ENCODE measurements around the gene CLEC1A. TPM values are rescaled to one million over a fixed set of nuclear protein-coding genes. Genes with fewer than 3 reads are reported as not detected.

CLEC1A gene
- total RNA-seq, 2 donors from 2014 or later, result not detected

- no peaks in the 10 kb centered on the region for H3K4me1 Mint-ChIP-seq (ENCODE audit: low read depth in 2 of 2)
- DNase-seq (ENCODE audit: low spot score) (no peak), ATAC-seq (no peak)
- no peaks in the 10 kb centered on the region for H3K36me3 Mint-ChIP-seq
- no peak overlapping the region for H3K4me3 Mint-ChIP-seq
- H3K9me3 Mint-ChIP-seq, result no peaks in the 10 kb centered on the region
- H3K27ac Mint-ChIP-seq, result no peak overlapping the region
- H3K27me3 Mint-ChIP-seq, result peaks cover 0 to 5% of the 10 kb centered on the region in 2 donors
Measured at GRCh38 chr12:10119066-10119465, 20.3 kb upstream of the CLEC1A start.

GRCh38 chr12:10115890-10116289 is 17.1 kb upstream of the CLEC1A start:
- H3K4me1 Mint-ChIP-seq (ENCODE audit: low read depth in 2 of 2), result no peaks in the 10 kb centered on the region

GRCh38 chr12:10115311-10115710 is 16.5 kb upstream of the CLEC1A start:
- ATAC-seq, result no peak
- Mint-ChIP-seq H3K9me3 (no peaks in the 10 kb centered on the region), H3K27me3 (peaks cover 3 to 5% of the 10 kb centered on the region in 2 donors)

More at GRCh38 chr12:10115890-10116289, 17.1 kb upstream of the CLEC1A start:
- Mint-ChIP-seq H3K36me3 (no peaks in the 10 kb centered on the region), H3K27me3 (peaks cover 0 to 5% of the 10 kb centered on the region in 2 donors), H3K27ac (no peak overlapping the region), H3K9me3 (no peaks in the 10 kb centered on the region), H3K4me3 (no peak overlapping the region)
- ATAC-seq, result no peak
- no peak for DNase-seq (ENCODE audit: low spot score)

GRCh38 chr12:10113920-10114319 is 15.1 kb upstream of the CLEC1A start:
- Mint-ChIP-seq H3K36me3 (no peaks in the 10 kb centered on the region), H3K9me3 (no peaks in the 10 kb centered on the region), H3K4me1 (ENCODE audit: low read depth in 2 of 2) (no peaks in the 10 kb centered on the region), H3K27me3 (peaks cover 7 to 9% of the 10 kb centered on the region in 2 donors), H3K27ac (no peak overlapping the region), H3K4me3 (no peak overlapping the region)
- ATAC-seq (no peak), DNase-seq (ENCODE audit: low spot score) (no peak)

More at GRCh38 chr12:10115311-10115710, 16.5 kb upstream of the CLEC1A start:
- H3K4me3 Mint-ChIP-seq, result no peak overlapping the region
- H3K4me1 Mint-ChIP-seq (ENCODE audit: low read depth in 2 of 2), result no peaks in the 10 kb centered on the region
- no peak for DNase-seq (ENCODE audit: low spot score)
- no peak overlapping the region for H3K27ac Mint-ChIP-seq
- no peaks in the 10 kb centered on the region for H3K36me3 Mint-ChIP-seq

- Mint-ChIP-seq H3K36me3 (no peaks in the 10 kb centered on the region), H3K9me3 (no peaks in the 10 kb centered on the region), H3K4me1 (ENCODE audit: low read depth in 2 of 2) (no peaks in the 10 kb centered on the region), H3K4me3 (no peak overlapping the region), H3K27ac (no peak overlapping the region), H3K27me3 (peaks cover 7 to 9% of the 10 kb centered on the region in 2 donors)
- ATAC-seq (no peak), DNase-seq (ENCODE audit: low spot score) (no peak)
Measured at GRCh38 chr12:10113075-10113474, 14.3 kb upstream of the CLEC1A start.

GRCh38 chr12:10111451-10111850 is 12.7 kb upstream of the CLEC1A start:
- H3K4me3 Mint-ChIP-seq, result no peak overlapping the region
- no peaks in the 10 kb centered on the region for H3K4me1 Mint-ChIP-seq (ENCODE audit: low read depth in 2 of 2)
- DNase-seq (ENCODE audit: low spot score) (no peak), ATAC-seq (no peak)
- peaks cover 7 to 9% of the 10 kb centered on the region in 2 donors for H3K27me3 Mint-ChIP-seq
- H3K36me3 Mint-ChIP-seq, result peaks cover 5% of the 10 kb centered on the region
- no peak overlapping the region for H3K27ac Mint-ChIP-seq
- H3K9me3 Mint-ChIP-seq, result no peaks in the 10 kb centered on the region

GRCh38 chr12:10110256-10110844 is 11.6 kb upstream of the CLEC1A start:
- no peak overlapping the region for H3K4me3 Mint-ChIP-seq
- peaks cover 11% of the 10 kb centered on the region for H3K36me3 Mint-ChIP-seq
- H3K27ac Mint-ChIP-seq, result no peak overlapping the region
- ATAC-seq (no peak), DNase-seq (ENCODE audit: low spot score) (no peak)
- H3K4me1 Mint-ChIP-seq (ENCODE audit: low read depth in 2 of 2), result no peaks in the 10 kb centered on the region
- no peaks in the 10 kb centered on the region for H3K9me3 Mint-ChIP-seq
- H3K27me3 Mint-ChIP-seq, result peaks cover 11 to 17% of the 10 kb centered on the region in 2 donors

- Mint-ChIP-seq H3K9me3 (no peaks in the 10 kb centered on the region), H3K36me3 (peaks cover 19% of the 10 kb centered on the region), H3K4me1 (ENCODE audit: low read depth in 2 of 2) (peaks cover 0 to 6% of the 10 kb centered on the region in 2 donors), H3K4me3 (no peak overlapping the region), H3K27me3 (peaks cover 9 to 23% of the 10 kb centered on the region in 2 donors), H3K27ac (no peak overlapping the region)
- DNase-seq (ENCODE audit: low spot score), result no peak
- ATAC-seq, result no peak
Measured at GRCh38 chr12:10102322-10102721, 3.5 kb upstream of the CLEC1A start.

- DNase-seq (ENCODE audit: low spot score) (no peak), ATAC-seq (no peak)
- H3K4me3 Mint-ChIP-seq, result no peak overlapping the region
- H3K4me1 Mint-ChIP-seq (ENCODE audit: low read depth in 2 of 2), result peaks cover 0 to 6% of the 10 kb centered on the region in 2 donors
- no peaks in the 10 kb centered on the region for H3K9me3 Mint-ChIP-seq
- H3K27ac Mint-ChIP-seq, result no peak overlapping the region
- H3K27me3 Mint-ChIP-seq, result peaks cover 9 to 23% of the 10 kb centered on the region in 2 donors
- H3K36me3 Mint-ChIP-seq, result peaks cover 15% of the 10 kb centered on the region
Measured at GRCh38 chr12:10101648-10102220, 2.9 kb upstream of the CLEC1A start.

GRCh38 chr12:10101042-10101579 is 2.3 kb upstream of the CLEC1A start:
- no peaks in the 10 kb centered on the region for H3K9me3 Mint-ChIP-seq
- H3K4me3 Mint-ChIP-seq, result no peak overlapping the region
- ATAC-seq, result peak in 1 of 2 donors; percentile 6
- peaks cover 0 to 6% of the 10 kb centered on the region in 2 donors for H3K4me1 Mint-ChIP-seq (ENCODE audit: low read depth in 2 of 2)
- no peak for DNase-seq (ENCODE audit: low spot score)
- H3K27ac Mint-ChIP-seq, result no peak overlapping the region
- peaks cover 9 to 23% of the 10 kb centered on the region in 2 donors for H3K27me3 Mint-ChIP-seq
- peaks cover 15% of the 10 kb centered on the region for H3K36me3 Mint-ChIP-seq

- no peak for ATAC-seq
- Mint-ChIP-seq H3K27ac (no peak overlapping the region), H3K27me3 (peaks cover 0 to 2% of the 10 kb centered on the region in 2 donors)
Measured at GRCh38 chr12:10097521-10097920, 1.3 kb downstream of the CLEC1A start.

GRCh38 chr12:10095971-10096370 is 2.8 kb downstream of the CLEC1A start:
- DNase-seq (ENCODE audit: low spot score) (no peak), ATAC-seq (no peak)
- Mint-ChIP-seq H3K27ac (no peak overlapping the region), H3K27me3 (peaks cover 0 to 2% of the 10 kb centered on the region in 2 donors), H3K4me3 (no peak overlapping the region), H3K4me1 (ENCODE audit: low read depth in 2 of 2) (peaks cover 0 to 4% of the 10 kb centered on the region in 2 donors), H3K9me3 (no peaks in the 10 kb centered on the region), H3K36me3 (no peaks in the 10 kb centered on the region)

More at GRCh38 chr12:10097521-10097920, 1.3 kb downstream of the CLEC1A start:
- Mint-ChIP-seq H3K4me1 (ENCODE audit: low read depth in 2 of 2) (peaks cover 4 to 6% of the 10 kb centered on the region in 2 donors), H3K36me3 (no peaks in the 10 kb centered on the region), H3K4me3 (no peak overlapping the region), H3K9me3 (no peaks in the 10 kb centered on the region)
- no peak for DNase-seq (ENCODE audit: low spot score)

GRCh38 chr12:10094646-10095395 is 4.0 kb downstream of the CLEC1A start:
- no peak for DNase-seq (ENCODE audit: low spot score)
- Mint-ChIP-seq H3K27me3 (peaks cover 0 to 4% of the 10 kb centered on the region in 2 donors), H3K27ac (no peak overlapping the region), H3K36me3 (no peaks in the 10 kb centered on the region), H3K4me3 (no peak overlapping the region), H3K9me3 (no peaks in the 10 kb centered on the region), H3K4me1 (ENCODE audit: low read depth in 2 of 2) (peaks cover 0 to 4% of the 10 kb centered on the region in 2 donors)
- no peak for ATAC-seq

All from natural killer cell treated with Interleukin-12 subunit alpha and Interleukin-12 subunit beta and Interleukin-15 and Interleukin-18, amount 100 ng/mL, for 72 hours (primary cell).